Fibroblast of lung (primary cell): Measurements from ENCODE around the gene SNX6. TPM values are rescaled to one million over a fixed set of nuclear protein-coding genes. Genes with fewer than 3 reads are reported as not detected.

Source experiments
- DNase-seq, 2 donors: peaks; one replicate each; pipeline versions ENCODE4 v3.0.0 to v3.0.0-alpha.2; 2010; ENCODE audit warnings: low read depth in 2 of 2
- H2AFZ ChIP-seq: 2 replicates; pipeline ENCODE4 v1.5.1; 2012; ENCODE audit warnings: low read length, control low read depth, inconsistent platforms
- H3K27ac ChIP-seq: 2 replicates; pipeline ENCODE4 v1.5.1; 2011; ENCODE audit warnings: low read length, control low read depth; ENCODE audit not compliant: insufficient read depth
- H3K27me3 ChIP-seq: 2 replicates; pipeline ENCODE4 v1.5.1; 2011; ENCODE audit warnings: mild to moderate bottlenecking, low read length; ENCODE audit not compliant: control insufficient read depth, insufficient read depth
- H3K36me3 ChIP-seq: 2 replicates; pipeline ENCODE4 v1.5.1; 2011; ENCODE audit warnings: low read length; ENCODE audit not compliant: control insufficient read depth, insufficient read depth
- H3K4me1 ChIP-seq: 2 replicates; pipeline ENCODE4 v1.5.1; 2011; ENCODE audit warnings: low read length; ENCODE audit not compliant: control insufficient read depth, insufficient read depth; ENCODE audit errors: extremely low read depth
- H3K4me2 ChIP-seq: 2 replicates; pipeline ENCODE4 v1.5.1; 2011; ENCODE audit warnings: low read length, control low read depth; ENCODE audit not compliant: insufficient read depth; ENCODE audit errors: extremely low read depth
- H3K4me3 ChIP-seq, 4 experiments: fragments of 200-600 bp in 1 of 4; sonication (generic) in 1 of 4; replicated peaks in 1 of 4; 2 replicates each; pipeline ENCODE4 v1.5.1; 2011 to 2016; ENCODE audit warnings: low read length in 4 of 4, low read depth in 3 of 4, mild to moderate bottlenecking in 3 of 4, control low read depth in 2 of 4, inconsistent platforms in 1 of 4, mixed read lengths in 1 of 4; ENCODE audit not compliant: insufficient read depth in 1 of 4; ENCODE audit errors: control extremely low read depth in 1 of 4
- H3K79me2 ChIP-seq: 2 replicates; pipeline ENCODE4 v1.5.1; 2012; ENCODE audit warnings: mild to moderate bottlenecking, low read length, inconsistent platforms; ENCODE audit not compliant: control insufficient read depth, insufficient read depth
- H3K9ac ChIP-seq: 2 replicates; pipeline ENCODE4 v1.5.1; 2011; ENCODE audit warnings: mild to moderate bottlenecking, low read length, control low read depth; ENCODE audit not compliant: insufficient read depth
- H3K9me3 ChIP-seq: 2 replicates; pipeline ENCODE4 v1.5.1; 2012; ENCODE audit warnings: low read depth, low read length; ENCODE audit not compliant: control insufficient read depth, insufficient read depth
- H4K20me1 ChIP-seq: 2 replicates; pipeline ENCODE4 v1.5.1; 2011; ENCODE audit warnings: low read length; ENCODE audit not compliant: control insufficient read depth, insufficient read depth; ENCODE audit errors: extremely low read depth
- EZH2 ChIP-seq: IDR thresholded peaks from 2 replicates; pipeline ENCODE4 v1.5.1; 2012; ENCODE audit warnings: low read length, control low read depth, mild to moderate bottlenecking; ENCODE audit errors: missing control alignments
- polyA plus RNA-seq, 2 donors: library from polyadenylated mRNA; depleted of rRNA in 1 of 2; stranded (reverse) in 1 of 2; unstranded in 1 of 2; fragments of >200 nt; gene quantifications; 2 replicates each; pipeline ENCODE4 v1.2.1, GENCODE V29; 2011 to 2012; ENCODE audit warnings: missing spikeins in 1 of 2
- total RNA-seq: library from RNA; depleted of rRNA; stranded (reverse); fragments of >200 nt; gene quantifications from 2 replicates; pipeline ENCODE4 v1.2.1, GENCODE V29; 2014
- TF ChIP-seq, protein P1 (sequence below), 2 donors: IDR thresholded peaks in 1 of 2; conservative IDR thresholded peaks in 1 of 2; 1 replicate in 1 of 2; 2 replicates in 1 of 2; pipeline ENCODE4 v1.5.1; 2011 to 2012; ENCODE audit warnings: low read length in 2 of 2, control low read depth in 1 of 2, inconsistent platforms in 1 of 2, low read depth in 1 of 2, mild to moderate bottlenecking in 1 of 2

SNX6 gene
- total and polyA plus RNA-seq, 2 donors (not counting 1 experiment from before 2014, with no cell fraction given): 131 to 232 TPM

DNA sequence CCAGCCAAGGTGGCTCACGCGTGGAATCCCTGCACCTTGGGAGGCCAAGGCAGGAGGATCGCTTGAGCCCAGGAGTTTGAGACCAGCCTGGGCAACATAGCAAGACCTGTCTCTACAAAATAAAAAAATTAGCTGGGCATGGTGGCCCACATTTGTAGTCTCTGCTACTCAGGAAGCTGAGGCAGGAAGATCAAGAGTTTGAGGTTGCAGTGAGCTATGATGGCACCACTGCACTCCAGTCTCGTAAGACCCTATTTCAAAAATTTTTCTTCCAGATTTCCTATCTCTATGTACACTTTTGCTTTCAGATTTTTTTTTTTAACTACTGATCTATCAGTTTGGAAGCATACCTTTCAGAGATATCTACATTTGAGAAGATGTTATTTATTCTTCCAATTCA lies 15.3 kb downstream of the SNX6 start:
- Histone ChIP-seq H3K36me3 (peaks cover 3% of the 10 kb centered on the region), H2AFZ (no peak overlapping the region), H3K4me1 (no peaks in the 10 kb centered on the region), H3K4me3 (no peak overlapping the region), H4K20me1 (no peaks in the 10 kb centered on the region), H3K79me2 (peaks cover 22% of the 10 kb centered on the region), H3K27ac (no peak overlapping the region), H3K27me3 (no peaks in the 10 kb centered on the region), H3K9ac (no peak overlapping the region), H3K9me3 (no peaks in the 10 kb centered on the region), H3K4me2 (no peak overlapping the region)
- TF ChIP-seq, protein P1, sequence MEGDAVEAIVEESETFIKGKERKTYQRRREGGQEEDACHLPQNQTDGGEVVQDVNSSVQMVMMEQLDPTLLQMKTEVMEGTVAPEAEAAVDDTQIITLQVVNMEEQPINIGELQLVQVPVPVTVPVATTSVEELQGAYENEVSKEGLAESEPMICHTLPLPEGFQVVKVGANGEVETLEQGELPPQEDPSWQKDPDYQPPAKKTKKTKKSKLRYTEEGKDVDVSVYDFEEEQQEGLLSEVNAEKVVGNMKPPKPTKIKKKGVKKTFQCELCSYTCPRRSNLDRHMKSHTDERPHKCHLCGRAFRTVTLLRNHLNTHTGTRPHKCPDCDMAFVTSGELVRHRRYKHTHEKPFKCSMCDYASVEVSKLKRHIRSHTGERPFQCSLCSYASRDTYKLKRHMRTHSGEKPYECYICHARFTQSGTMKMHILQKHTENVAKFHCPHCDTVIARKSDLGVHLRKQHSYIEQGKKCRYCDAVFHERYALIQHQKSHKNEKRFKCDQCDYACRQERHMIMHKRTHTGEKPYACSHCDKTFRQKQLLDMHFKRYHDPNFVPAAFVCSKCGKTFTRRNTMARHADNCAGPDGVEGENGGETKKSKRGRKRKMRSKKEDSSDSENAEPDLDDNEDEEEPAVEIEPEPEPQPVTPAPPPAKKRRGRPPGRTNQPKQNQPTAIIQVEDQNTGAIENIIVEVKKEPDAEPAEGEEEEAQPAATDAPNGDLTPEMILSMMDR (conservative IDR thresholded peaks at IDR 0.05 in 1 of 2, IDR thresholded peaks at IDR 0.05 in 1 of 2; ENCODE audit: low read depth in 1 of 2, low read length in 2 of 2): no peak
- no peak for TF ChIP-seq EZH2
- no peak for DNase-seq

DNA sequence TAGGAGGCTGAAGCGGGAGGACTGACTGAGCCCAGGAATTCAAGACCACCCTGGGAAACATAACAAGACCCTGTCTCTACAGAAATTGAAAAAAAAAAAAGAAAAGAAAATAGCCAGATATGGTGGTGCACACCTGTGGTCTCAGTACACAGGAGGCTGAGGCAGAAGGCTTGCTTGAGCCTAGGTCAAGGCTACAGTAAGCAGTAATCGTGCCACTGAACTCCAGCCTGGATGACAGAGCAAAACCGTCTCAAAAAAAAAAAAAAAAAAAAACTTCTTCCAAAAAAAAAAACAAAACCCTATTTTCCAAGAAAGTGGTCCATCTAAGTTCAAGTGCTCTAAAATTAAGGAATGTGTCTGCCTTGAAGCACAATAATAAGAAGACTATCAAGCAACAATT lies 19.8 kb downstream of the SNX6 start:
- Histone ChIP-seq H3K4me2 (no peak overlapping the region), H3K4me3 (no peak overlapping the region), H3K27ac (no peak overlapping the region), H3K79me2 (peaks cover 3% of the 10 kb centered on the region), H3K27me3 (no peaks in the 10 kb centered on the region), H3K9me3 (no peaks in the 10 kb centered on the region), H3K36me3 (peaks cover 2% of the 10 kb centered on the region), H3K4me1 (no peaks in the 10 kb centered on the region), H3K9ac (no peak overlapping the region), H4K20me1 (no peaks in the 10 kb centered on the region), H2AFZ (no peak overlapping the region)
- DNase-seq: no peak
- TF ChIP-seq, protein P1 (conservative IDR thresholded peaks at IDR 0.05 in 1 of 2, IDR thresholded peaks at IDR 0.05 in 1 of 2; ENCODE audit: low read depth in 1 of 2, low read length in 2 of 2): no peak
- TF ChIP-seq EZH2: no peak

DNA sequence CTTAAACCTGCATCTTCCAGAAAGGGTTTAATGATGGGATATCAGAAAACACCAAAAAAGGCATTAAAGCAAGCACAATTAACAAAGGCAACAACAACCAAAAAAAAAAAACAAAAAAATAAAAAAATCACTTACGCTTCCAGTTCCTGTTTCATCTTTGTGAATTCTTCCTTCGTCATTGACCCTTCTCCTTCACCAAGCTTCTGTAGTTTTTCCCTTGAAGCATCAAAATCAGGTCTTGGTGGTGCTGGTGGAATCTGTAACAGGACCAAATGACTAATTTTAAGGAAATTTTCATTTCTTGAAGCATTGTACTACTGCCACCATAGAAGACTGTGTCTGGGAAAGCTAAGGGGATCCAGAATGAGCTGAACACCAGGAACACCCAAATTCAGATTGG lies 24.5 kb downstream of the SNX6 start:
- Histone ChIP-seq H2AFZ (no peak overlapping the region), H3K4me3 (no peak overlapping the region), H3K9me3 (no peaks in the 10 kb centered on the region), H3K9ac (no peak overlapping the region), H3K27ac (no peak overlapping the region), H3K4me1 (no peaks in the 10 kb centered on the region), H4K20me1 (no peaks in the 10 kb centered on the region), H3K36me3 (peaks cover 11% of the 10 kb centered on the region), H3K79me2 (no peaks in the 10 kb centered on the region), H3K4me2 (no peak overlapping the region), H3K27me3 (no peaks in the 10 kb centered on the region)
- no peak for DNase-seq
- TF ChIP-seq, protein P1 (conservative IDR thresholded peaks at IDR 0.05 in 1 of 2, IDR thresholded peaks at IDR 0.05 in 1 of 2; ENCODE audit: low read depth in 1 of 2, low read length in 2 of 2): no peak
- TF ChIP-seq EZH2: no peak
